HPDE6-E6E7 (cell line): ENCODE measurements around the gene CDX1.

Source experiments
- DNase-seq: peaks from one replicate; pipeline ENCODE4 v3.0.0; 2011; ENCODE audit warnings: missing footprints; ENCODE audit errors: extremely low spot score

CDX1 gene

GRCh38 chr5:150208187-150209098 is 41.9 kb downstream of the CDX1 start:
- DNase-seq: peak; percentile 60

GRCh38 chr5:150209099-150209635 is 42.6 kb downstream of the CDX1 start:
- DNase-seq: peak; percentile 90

- DNase-seq: no peak
Observed at GRCh38 chr5:150210644-150211043, 44.1 kb downstream of the CDX1 start.

- no peak for DNase-seq
Observed at GRCh38 chr5:150211156-150212030, 44.8 kb downstream of the CDX1 start.

GRCh38 chr5:150213530-150213929 is 47.0 kb downstream of the CDX1 start:
- DNase-seq: no peak

GRCh38 chr5:150214289-150214688 is 47.7 kb downstream of the CDX1 start:
- DNase-seq: no peak

GRCh38 chr5:150215979-150216944 is 49.7 kb downstream of the CDX1 start:
- DNase-seq: no peak

GRCh38 chr5:150217038-150217437 is 50.5 kb downstream of the CDX1 start:
- no peak for DNase-seq

- peak; percentile 82 for DNase-seq
Observed at GRCh38 chr5:150217873-150218692, 51.5 kb downstream of the CDX1 start.

GRCh38 chr5:150218693-150219035 is 52.1 kb downstream of the CDX1 start:
- no peak for DNase-seq

- no peak for DNase-seq
Observed at GRCh38 chr5:150219142-150219541, 52.6 kb downstream of the CDX1 start.

- no peak for DNase-seq
Observed at GRCh38 chr5:150219861-150220260, 53.3 kb downstream of the CDX1 start.

- DNase-seq: no peak
Observed at GRCh38 chr5:150221471-150221870, 54.9 kb downstream of the CDX1 start.

- no peak for DNase-seq
Observed at GRCh38 chr5:150222906-150223305, 56.3 kb downstream of the CDX1 start.

- DNase-seq: no peak
Observed at GRCh38 chr5:150223474-150223873, 56.9 kb downstream of the CDX1 start.

GRCh38 chr5:150224483-150225027 is 58.0 kb downstream of the CDX1 start:
- no peak for DNase-seq

GRCh38 chr5:150227036-150227435 is 60.5 kb downstream of the CDX1 start:
- no peak for DNase-seq

GRCh38 chr5:150227606-150228273 is 61.2 kb downstream of the CDX1 start:
- no peak for DNase-seq

GRCh38 chr5:150229571-150229970 is 63.0 kb downstream of the CDX1 start:
- DNase-seq: no peak

GRCh38 chr5:150230842-150231241 is 64.3 kb downstream of the CDX1 start:
- DNase-seq: no peak
